PFSK-1 (cell line): ENCODE results near the gene GYPC.

Source experiments
- FOXP2 ChIP-seq: optimal IDR thresholded peaks from 2 replicates; pipeline ENCODE3; 2011; ENCODE audit warnings: borderline replicate concordance, control low read depth, inconsistent platforms; ENCODE audit not compliant: insufficient read depth; ENCODE audit errors: extremely low read length, extremely low read depth
- POLR2AphosphoS5 ChIP-seq: IDR thresholded peaks from 2 replicates; pipeline ENCODE4 v1.6.1; 2012; ENCODE audit warnings: low read depth, mild to moderate bottlenecking, control low read depth, low read length, moderate library complexity
- SIN3A ChIP-seq: IDR thresholded peaks from 2 replicates; pipeline ENCODE4 v1.6.1; 2012; ENCODE audit warnings: mild to moderate bottlenecking, low read length, moderate library complexity, borderline replicate concordance; ENCODE audit not compliant: insufficient read depth
- TAF1 ChIP-seq: IDR thresholded peaks from 2 replicates; pipeline ENCODE4 v1.6.1; 2012; ENCODE audit warnings: low read length, control low read depth, borderline replicate concordance; ENCODE audit not compliant: insufficient read depth
- TF ChIP-seq, protein P1 (sequence below), 2 experiments: IDR thresholded peaks; 2 replicates each; pipeline versions ENCODE4 v1.6.1 to v1.8.0; 2011 to 2012; ENCODE audit warnings: low read depth in 2 of 2, low read length in 2 of 2, control low read depth in 1 of 2, inconsistent platforms in 1 of 2, mild to moderate bottlenecking in 1 of 2, moderate library complexity in 1 of 2; ENCODE audit not compliant: insufficient read depth in 1 of 2

GYPC gene

DNA sequence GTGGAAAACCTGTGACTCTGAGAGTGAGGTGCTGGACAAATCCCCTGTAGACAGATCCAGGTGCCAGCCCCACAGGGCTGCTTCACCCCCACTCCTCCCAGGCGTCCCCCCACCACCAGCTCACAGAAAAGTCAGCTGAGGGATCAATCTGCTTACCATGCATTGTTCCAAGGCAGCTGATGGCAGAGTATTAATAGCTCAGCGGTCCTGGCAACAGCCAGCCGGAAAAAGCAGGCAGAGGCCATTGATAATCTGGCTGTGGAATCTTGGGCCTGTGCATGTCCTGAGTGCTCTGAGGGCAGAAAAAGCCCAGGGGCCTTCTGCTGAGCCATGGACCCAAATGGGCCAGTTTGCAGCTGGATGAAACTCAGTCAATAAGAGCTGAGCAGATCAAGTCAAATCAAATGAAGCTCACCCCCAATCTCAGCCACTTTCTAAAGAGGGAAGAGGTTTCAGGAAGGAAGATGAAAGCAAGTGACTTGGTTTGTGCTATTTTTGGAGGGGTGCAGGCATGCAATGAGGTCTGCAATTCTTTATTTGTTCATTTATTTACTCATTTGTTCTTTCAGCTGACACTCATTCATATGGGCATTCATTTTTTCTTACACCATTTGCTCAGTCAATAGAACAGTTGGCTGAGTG is 63.4 kb downstream of the GYPC start:
- TF ChIP-seq, protein P1, sequence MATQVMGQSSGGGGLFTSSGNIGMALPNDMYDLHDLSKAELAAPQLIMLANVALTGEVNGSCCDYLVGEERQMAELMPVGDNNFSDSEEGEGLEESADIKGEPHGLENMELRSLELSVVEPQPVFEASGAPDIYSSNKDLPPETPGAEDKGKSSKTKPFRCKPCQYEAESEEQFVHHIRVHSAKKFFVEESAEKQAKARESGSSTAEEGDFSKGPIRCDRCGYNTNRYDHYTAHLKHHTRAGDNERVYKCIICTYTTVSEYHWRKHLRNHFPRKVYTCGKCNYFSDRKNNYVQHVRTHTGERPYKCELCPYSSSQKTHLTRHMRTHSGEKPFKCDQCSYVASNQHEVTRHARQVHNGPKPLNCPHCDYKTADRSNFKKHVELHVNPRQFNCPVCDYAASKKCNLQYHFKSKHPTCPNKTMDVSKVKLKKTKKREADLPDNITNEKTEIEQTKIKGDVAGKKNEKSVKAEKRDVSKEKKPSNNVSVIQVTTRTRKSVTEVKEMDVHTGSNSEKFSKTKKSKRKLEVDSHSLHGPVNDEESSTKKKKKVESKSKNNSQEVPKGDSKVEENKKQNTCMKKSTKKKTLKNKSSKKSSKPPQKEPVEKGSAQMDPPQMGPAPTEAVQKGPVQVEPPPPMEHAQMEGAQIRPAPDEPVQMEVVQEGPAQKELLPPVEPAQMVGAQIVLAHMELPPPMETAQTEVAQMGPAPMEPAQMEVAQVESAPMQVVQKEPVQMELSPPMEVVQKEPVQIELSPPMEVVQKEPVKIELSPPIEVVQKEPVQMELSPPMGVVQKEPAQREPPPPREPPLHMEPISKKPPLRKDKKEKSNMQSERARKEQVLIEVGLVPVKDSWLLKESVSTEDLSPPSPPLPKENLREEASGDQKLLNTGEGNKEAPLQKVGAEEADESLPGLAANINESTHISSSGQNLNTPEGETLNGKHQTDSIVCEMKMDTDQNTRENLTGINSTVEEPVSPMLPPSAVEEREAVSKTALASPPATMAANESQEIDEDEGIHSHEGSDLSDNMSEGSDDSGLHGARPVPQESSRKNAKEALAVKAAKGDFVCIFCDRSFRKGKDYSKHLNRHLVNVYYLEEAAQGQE (IDR thresholded peaks at IDR 0.05; ENCODE audit: insufficient read depth in 1 of 2, low read depth in 2 of 2, low read length in 2 of 2): no peak

DNA sequence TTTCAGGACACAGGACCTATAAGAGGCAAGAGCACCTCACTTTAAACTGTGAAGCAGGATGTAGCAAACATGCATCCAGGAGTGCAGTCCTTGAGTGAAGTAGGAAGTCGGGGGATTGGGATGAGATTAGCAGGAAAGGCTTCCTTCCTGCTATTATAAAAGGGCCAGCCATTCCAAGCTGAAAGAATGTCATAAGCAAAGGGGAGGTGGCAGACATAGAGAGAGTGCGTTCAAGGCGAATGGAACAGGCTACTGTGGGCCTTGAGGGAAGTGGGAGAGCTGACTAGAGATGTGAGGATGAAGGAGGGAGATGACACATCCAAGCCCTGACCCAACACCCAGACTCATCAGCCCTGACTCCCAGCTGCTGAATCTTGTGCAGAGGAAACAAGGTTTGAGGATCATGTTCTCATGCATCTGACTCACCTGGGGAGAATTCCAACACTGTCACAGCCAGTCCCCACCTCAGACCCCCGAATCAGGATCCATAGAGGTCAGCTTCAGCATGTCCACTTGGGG is 63.9 kb downstream of the GYPC start:
- TF ChIP-seq SIN3A: no peak
- no peak for TF ChIP-seq POLR2AphosphoS5
- no peak for TF ChIP-seq FOXP2
- no peak for TF ChIP-seq TAF1
- TF ChIP-seq, protein P1 (IDR thresholded peaks at IDR 0.05; ENCODE audit: insufficient read depth in 1 of 2, low read depth in 2 of 2, low read length in 2 of 2): no peak

DNA sequence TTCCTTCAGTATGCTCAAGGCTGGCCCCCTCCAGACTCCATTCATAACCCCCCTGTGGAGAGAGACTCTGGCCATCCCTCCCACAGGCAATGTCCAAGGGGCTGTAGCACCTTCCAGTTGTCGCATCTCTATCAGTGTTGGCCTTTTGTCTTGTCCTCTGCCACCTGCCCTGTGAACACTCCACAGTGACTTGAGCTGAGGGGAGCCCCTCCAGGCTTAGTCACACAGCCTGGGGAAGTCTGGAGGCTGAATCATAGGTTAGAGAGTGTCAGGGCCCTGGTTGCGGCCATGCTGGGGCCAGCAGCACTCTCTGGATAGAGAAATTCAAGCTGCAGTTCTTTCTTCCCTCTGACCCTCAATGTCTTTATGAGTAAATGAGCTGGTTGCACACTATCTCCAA is 64.7 kb downstream of the GYPC start:
- TF ChIP-seq FOXP2 (no peak), POLR2AphosphoS5 (no peak), TAF1 (no peak), SIN3A (no peak)
- TF ChIP-seq, protein P1 (IDR thresholded peaks at IDR 0.05; ENCODE audit: insufficient read depth in 1 of 2, low read depth in 2 of 2, low read length in 2 of 2): no peak

DNA sequence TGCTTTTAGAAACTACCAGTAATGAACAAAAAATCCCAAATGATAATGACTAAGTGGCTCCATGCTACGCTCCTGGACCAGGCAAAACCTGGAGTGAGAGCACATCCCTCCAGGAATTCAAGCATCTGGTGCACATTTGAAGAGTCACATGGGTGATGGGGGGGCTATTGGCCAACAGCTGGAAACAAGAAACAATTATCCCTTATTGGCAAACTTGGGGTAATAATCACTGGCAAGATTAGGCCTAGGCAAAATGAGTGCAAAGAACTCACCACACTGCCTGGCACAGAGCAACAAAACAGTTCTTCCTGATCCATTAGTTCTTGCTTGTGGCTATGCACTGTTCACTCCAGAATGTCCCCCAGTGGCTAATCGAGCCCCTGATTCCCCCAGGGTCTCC is 66.1 kb downstream of the GYPC start:
- no peak for TF ChIP-seq SIN3A

DNA sequence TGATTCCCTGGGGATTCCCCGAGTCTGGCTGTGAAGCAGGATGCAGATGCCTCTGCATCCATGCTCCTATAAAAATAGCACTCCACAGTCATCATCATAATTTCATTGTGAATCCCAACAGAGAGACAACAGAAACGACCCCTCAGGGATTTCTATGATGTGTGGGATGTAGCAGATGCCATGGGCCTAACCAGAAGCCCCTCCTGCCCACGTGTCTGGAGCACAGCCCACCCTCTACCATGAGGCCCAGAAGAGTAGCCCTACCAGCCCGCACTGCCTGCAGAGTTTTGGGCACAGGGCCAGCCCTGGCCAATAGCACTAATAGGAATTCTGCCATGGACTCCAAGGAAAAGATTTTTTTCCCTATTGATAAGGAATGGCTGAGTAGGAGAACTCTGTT is 66.6 kb downstream of the GYPC start:
- TF ChIP-seq POLR2AphosphoS5 (no peak), SIN3A (no peak), TAF1 (no peak), FOXP2 (no peak)
- TF ChIP-seq, protein P1 (IDR thresholded peaks at IDR 0.05; ENCODE audit: insufficient read depth in 1 of 2, low read depth in 2 of 2, low read length in 2 of 2): no peak
